Activated CD8-positive, alpha-beta memory T cell treated with anti-CD3 and anti-CD28 coated beads, Interleukin-2, amount 50 U/mL, for 48 hours (primary cell): Measurements from ENCODE around the gene SVIL.
A peak's percentile ranks its signal among the peaks of the same experiment; 100 is the strongest.
"Not testable (repeated sequence)": the region's sequence is repeated elsewhere in the genome, so short reads cannot be mapped to it uniquely, and the experiment has no call there.

Source experiments
- DNase-seq: peaks from one replicate; pipeline ENCODE4 v3.0.0-alpha.2; 2020

Gene SVIL

DNA sequence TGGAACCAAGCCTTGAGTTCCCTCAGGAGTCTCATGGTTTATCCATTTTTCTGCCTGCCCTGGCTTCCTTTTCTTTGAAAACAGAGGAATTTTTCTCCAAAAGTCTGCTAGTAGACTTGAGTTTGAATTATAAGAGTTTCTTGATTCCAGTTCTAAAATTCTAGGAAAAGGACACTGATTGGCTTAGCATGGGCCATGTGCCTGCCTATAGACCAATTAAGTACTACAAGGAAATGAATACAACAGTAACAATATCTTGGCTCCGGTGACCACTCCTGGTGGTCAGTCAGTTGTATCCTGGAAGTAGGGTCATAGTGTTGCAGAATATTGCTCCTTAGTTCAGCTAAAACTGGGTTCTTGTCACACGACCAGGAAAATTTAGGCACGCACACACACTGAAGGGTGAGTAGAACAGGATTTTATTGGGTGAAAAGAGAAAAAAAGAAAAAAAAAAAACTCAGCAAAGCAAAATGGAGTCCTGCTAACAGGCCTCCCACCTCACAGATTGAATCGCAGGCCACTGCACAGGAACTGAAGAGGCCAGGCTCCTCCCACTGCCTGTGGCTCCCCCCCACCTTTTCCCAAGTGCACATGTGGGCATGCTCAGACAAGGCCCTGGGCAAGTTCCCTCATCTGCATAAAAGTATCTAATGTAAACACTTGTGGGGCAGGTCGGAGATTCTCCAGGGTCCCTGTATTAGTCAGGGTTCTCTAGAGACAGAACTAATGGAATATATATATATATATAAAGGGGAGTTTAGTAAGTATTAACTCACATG, 190.8 kb downstream of the SVIL start:
- no peak for DNase-seq

GRCh38 chr10:29440981-29441380, 193.8 kb downstream of the SVIL start:
- DNase-seq, result no peak

DNA sequence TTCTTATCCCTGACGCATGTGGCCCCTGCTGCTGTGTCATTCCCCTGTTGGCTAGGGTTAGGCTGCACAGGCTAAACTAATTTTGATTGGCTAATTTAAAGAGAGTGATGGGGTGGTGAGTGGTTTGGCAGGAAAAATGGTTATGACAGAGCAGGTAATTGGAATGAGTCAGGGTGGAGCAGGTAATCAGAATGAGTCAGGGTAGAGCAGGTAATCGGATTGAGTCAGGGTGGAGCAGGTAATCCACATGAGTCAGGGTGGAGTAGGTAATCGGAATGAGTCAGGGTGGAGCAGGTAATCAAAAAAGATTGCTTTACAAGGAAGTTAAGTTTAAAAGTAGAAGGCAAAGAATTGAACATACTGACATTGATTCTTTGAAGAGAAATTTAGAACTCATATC, 195.8 kb downstream of the SVIL start:
- DNase-seq, result not testable (repeated sequence)

GRCh38 chr10:29438271-29438670, 196.5 kb downstream of the SVIL start:
- no peak for DNase-seq

GRCh38 chr10:29437871-29438270, 196.9 kb downstream of the SVIL start:
- no peak for DNase-seq

DNA sequence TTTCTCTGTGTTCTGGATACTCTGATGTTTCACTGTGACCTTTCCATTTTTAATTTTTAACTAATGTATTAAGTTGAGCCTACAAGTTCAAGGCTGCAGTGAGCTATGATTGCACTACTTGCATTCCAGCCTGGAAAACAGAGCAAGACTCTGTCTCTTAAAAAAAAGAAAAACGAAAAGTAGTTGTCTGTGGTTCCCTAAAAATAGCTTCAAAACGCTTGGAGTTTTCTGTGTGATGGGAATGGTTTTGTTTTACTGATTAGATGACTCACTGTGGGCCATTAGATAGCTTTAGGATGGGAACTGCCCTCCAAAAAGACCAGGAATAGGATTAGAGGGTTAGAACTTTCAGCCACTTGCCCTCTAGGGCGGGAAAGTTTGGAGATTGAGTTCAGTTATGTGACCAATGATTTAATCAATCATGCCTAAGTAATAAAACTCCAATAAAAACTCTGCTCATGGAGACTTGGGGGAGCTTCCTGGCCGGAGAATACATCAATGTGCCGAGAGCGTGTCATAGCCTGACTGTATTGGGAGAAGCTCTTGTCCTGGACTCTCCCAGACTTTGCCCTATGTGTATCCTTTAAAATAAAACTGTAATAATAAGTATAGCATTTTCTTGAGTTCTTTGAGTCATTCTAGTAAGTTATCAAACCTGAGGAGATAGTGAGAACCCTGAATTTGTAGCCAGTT, 198.8 kb downstream of the SVIL start:
- DNase-seq, result no peak

DNA sequence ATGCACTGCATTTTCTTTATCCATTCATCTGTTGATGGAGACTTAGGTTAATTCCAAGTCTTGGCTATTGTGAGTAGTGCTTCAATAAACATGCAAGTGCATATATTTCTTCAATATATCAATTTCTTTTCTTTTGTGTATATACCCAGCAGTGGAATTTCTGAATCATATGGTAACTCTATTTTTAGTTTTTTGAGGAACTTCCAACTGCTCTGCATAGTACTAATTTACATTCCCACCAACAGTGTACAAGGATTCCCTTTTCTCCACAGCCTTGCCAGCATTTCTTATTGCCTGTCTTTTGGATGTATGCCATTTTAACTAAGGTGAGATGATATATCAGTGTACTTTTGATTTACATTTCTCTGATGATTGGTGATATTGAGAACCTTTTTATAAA, 200.7 kb downstream of the SVIL start:
- DNase-seq, result no peak

GRCh38 chr10:29431711-29432110, 203.1 kb downstream of the SVIL start:
- no peak for DNase-seq

DNA sequence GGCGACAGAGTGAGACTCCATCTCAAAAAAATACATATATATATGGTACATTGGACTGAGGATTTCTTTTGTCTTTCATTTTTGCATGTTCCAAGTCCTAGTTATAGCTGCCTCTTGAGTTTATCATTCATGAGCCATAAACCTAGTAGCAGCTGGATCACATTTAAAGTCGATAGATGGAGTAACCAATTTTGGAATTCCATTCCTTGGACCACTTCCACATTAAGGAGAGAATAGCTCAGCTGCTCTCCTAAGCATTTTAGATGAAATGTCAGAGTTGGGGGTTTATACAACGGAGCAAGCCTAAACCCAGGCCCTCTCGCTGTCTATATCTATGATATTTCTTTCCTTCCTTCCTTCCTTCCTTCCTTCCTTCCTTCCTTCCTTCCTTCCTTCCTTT, 204.7 kb downstream of the SVIL start:
- no peak for DNase-seq

DNA sequence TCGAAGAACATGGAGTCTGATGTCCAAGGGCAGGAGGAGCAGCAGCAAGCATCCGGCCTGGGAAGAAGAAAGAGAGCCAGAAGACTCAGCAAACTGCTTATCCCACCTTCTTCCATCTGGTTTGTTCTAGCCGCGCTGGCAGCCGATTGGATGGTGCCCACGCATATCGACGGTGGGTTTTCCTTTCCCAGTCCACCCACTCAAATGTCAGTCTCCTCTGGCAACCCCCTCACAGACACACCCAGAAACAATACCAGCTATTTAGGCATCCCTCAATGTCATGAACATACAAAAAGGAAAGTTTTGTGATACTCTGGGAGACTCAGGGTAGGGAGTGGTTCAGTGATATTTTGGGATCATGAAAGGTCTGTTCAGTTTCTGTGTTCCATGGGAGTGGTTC, 206.3 kb downstream of the SVIL start:
- DNase-seq, result no peak

- DNase-seq, result no peak
These were observed 207.1 kb downstream of the SVIL start for GRCh38 chr10:29427667-29428066.

- DNase-seq, result no peak
These were observed 208.4 kb downstream of the SVIL start for GRCh38 chr10:29426420-29426819.

- DNase-seq, result no peak
These were observed 210.8 kb downstream of the SVIL start for GRCh38 chr10:29424017-29424416.

DNA sequence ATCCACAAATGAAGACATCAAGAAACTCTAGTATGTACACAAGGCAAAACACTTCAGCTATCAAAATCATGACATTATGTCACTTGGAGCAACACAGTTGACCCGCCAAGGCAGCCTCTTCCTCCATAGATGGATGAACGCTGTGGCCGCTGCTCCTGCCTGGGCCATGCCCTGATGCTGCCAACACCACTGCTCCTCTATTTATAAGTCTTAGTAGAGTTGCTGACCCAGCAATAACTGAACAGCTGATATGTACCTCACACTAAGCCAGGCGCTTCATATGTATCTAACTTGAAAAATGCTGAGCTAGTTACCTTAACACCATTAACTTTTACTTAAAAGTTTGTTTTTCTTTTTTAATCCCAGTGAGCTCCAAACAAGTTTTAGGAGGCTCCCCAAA, 214.0 kb downstream of the SVIL start:
- DNase-seq, result no peak

DNA sequence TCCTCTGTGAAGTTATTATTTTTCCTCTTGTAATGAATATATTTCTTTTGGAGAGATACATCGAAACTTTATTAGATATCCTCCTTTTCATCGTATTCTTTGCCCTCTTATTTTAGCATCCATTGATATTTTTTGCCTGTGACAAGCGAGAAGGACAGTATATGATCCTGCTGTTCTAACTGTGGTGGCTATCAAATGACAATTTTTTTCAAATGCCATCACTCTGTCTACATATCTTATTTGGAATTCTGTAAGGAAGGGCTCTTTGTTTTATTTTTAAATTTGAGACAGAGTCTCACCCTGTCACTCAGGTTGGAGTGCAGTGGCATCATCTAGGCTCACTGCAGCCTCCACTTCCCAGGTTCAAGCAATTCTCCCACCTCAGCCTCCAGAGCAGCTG, 217.4 kb downstream of the SVIL start:
- no peak for DNase-seq

- no peak for DNase-seq
These were observed 218.9 kb downstream of the SVIL start for GRCh38 chr10:29415876-29416275.

DNA sequence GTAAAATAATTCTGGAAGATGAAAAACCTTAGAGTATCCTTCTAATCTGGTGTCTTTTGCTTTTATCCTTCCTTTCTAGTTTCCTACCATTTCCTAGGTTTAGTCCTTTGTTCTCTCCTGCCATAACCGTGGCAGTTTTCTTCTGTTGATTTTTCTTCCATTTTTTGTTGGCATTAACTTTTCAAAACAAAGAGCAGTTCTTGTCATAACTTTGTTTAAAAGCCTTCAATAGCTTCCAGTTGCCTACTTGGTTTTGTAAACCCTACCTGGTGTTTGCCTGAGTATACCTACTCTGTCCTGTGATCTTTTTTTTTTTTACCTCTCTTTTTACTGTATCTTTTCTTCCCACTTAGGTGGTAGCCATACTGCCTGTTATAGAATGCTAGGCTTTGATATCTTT, 220.3 kb downstream of the SVIL start:
- DNase-seq, result no peak

DNA sequence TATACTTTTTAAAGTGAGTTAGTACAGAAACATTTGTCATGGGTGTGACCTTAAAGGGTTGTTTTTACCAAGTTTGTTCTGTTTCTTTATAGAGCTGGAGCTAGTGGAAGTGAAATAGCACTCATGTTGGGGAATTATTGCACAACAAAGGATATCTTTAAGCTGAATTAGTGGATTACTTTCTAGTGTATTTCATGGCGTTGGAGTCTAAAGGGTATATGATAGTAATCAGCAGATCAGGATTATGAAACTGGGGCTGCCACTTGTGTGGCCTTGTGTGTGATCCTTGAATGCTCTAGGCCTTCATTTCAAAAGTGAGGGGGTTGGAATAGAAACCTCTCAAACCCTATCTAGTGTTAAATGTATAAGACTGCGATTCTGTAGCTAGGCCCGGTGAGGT, 222.3 kb downstream of the SVIL start:
- DNase-seq, result no peak

DNA sequence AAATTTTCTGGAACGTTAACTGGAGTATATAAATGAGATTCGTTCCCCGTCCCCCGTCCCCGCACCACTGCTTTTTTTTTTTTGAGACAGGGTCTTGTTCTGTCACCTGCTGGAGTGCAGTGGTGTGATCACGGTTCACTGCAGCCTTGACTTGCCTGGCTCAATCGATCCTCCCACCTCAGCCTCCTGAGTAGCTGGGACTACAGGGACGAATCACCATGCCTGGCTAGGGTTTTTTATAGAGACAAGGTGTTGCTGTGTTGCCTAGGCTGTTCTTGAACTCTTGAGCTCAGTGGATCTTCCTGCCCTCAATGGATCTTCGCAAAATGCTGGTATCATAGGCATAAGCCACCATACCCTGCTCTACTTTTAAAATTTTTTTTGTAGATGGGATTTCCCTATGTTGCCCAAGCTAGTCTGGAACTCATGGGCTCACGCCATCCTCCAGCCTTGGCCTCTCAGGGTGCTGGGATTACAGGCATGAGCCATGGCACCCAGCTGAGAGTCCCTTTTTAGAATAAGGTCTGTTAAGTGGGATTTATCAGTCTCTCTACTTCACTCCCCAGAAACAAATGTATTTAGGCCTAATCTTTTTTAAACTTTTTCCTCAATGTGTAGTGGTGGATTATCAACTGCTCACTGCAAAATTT, 223.0 kb downstream of the SVIL start:
- no peak for DNase-seq

GRCh38 chr10:29409241-29410054, 225.3 kb downstream of the SVIL start:
- peak; percentile 74 for DNase-seq

GRCh38 chr10:29408847-29409240, 225.9 kb downstream of the SVIL start:
- no peak for DNase-seq
